GM12801 (cell line): Measurements from ENCODE around the gene ARL16.

Experiments
- CTCF ChIP-seq: IDR thresholded peaks from one replicate; pipeline ENCODE4 v1.5.1; 2011; ENCODE audit warnings: control low read depth; ENCODE audit not compliant: insufficient read length; ENCODE audit errors: extremely low read depth

The ARL16 gene

GRCh38 chr17:81666342-81667191, 17.0 kb downstream of the ARL16 start, which contains the start of the genes CCDC137 and OXLD1:
Gene CCDC137 (plus strand): TSS chr17:81666737. CDS start chr17:81666767, 30 bp downstream.
Gene OXLD1 (minus strand): TSS chr17:81666605. CDS start chr17:81666577, 28 bp downstream.
- no peak for TF ChIP-seq CTCF

GRCh38 chr17:81666092-81666341, 17.6 kb downstream of the ARL16 start:
- TF ChIP-seq CTCF, result no peak

GRCh38 chr17:81665205-81666091, 18.1 kb downstream of the ARL16 start:
- TF ChIP-seq CTCF, result no peak

DNA sequence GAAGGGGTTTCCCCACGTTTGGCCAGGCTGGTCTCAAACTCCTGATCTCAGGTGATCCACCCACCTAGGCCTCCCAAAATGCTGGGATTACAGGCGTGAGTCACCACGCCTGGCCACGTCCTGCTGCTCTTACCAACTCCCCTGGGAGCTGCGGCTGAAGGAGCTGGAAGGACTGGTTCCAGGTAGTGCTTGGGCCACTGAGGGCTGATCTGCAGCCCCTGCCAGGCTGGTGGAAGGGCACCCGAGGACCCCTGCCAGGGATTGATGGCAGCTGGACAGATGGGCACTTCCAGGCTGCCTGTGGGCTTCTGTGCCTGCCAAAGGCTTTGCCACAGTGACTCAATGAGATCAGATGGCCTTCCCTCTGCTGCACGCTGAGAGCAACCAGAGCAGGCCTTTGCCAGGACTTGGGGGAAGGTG, 19.5 kb downstream of the ARL16 start:
- TF ChIP-seq CTCF, result no peak

- no peak for TF ChIP-seq CTCF
These were observed 21.6 kb downstream of the ARL16 start for GRCh38 chr17:81662002-81662401.

GRCh38 chr17:81660441-81660840, 23.2 kb downstream of the ARL16 start:
- no peak for TF ChIP-seq CTCF

DNA sequence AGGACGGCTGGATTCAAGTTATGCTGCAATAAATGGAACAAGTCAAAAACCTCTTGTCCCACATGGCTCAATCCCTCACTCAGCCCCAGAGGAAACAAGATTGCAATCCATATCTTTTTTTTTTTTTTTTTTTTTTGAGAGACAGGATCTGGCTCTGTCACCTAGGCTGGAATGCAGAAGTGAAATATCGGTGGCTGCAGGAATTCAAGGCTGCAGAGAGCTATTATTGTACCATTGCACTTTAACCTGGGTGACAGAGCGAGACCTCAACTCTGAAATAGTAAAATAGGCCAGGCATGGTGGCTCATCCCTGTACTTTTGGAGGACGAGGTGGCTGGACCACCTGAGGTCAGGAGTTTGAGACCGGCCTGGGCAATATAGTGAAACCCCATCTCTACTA, 24.6 kb downstream of the ARL16 start:
- TF ChIP-seq CTCF, result no peak
